Spleen (tissue), 13 donors: ENCODE measurements around the gene PSMD13. TPM values are rescaled to one million over a fixed set of nuclear protein-coding genes. Genes with fewer than 3 reads are reported as not detected.
"Not testable (repeated sequence)": the region's sequence is repeated elsewhere in the genome, so short reads cannot be mapped to it uniquely, and the experiment has no call there.

ENCODE experiments used
- DNase-seq: peaks from one replicate; pipeline ENCODE4 v3.0.0-alpha.2; 2020
- H3K27ac ChIP-seq, 8 donors: fragments of 200-600 bp; sonication (generic) in 7 of 8; 1 replicate in 4 of 8; 2 replicates in 4 of 8; pipeline versions ENCODE4 v1.5.0 to v1.8.0; 2016 to 2021; ENCODE audit warnings: inconsistent platforms in 4 of 8, mild to moderate bottlenecking in 4 of 8, moderate library complexity in 1 of 8
- H3K27me3 ChIP-seq, 7 donors: fragments of 200-600 bp; sonication (generic) in 6 of 7; replicated peaks in 1 of 7; 1 replicate in 4 of 7; 2 replicates in 3 of 7; pipeline versions ENCODE4 v1.5.0 to v1.8.0; 2016 to 2021; ENCODE audit warnings: inconsistent platforms in 3 of 7, mild to moderate bottlenecking in 1 of 7
- H3K36me3 ChIP-seq, 6 donors: fragments of 200-600 bp; sonication (generic) in 5 of 6; 1 replicate in 4 of 6; 2 replicates in 2 of 6; pipeline versions ENCODE4 v1.5.0 to v1.8.0; 2016 to 2021; ENCODE audit warnings: inconsistent platforms in 2 of 6
- H3K4me1 ChIP-seq, 6 donors: fragments of 200-600 bp; sonication (generic) in 5 of 6; 1 replicate in 3 of 6; 2 replicates in 3 of 6; pipeline versions ENCODE4 v1.5.0 to v1.8.0; 2016 to 2021; ENCODE audit warnings: inconsistent platforms in 3 of 6
- H3K4me3 ChIP-seq, 8 donors: fragments of 200-600 bp; sonication (generic) in 7 of 8; 1 replicate in 4 of 8; 2 replicates in 4 of 8; pipeline versions ENCODE4 v1.5.0 to v1.8.0; 2016 to 2021; ENCODE audit warnings: inconsistent platforms in 4 of 8, mild to moderate bottlenecking in 4 of 8, moderate library complexity in 2 of 8
- H3K9me3 ChIP-seq, 8 donors: fragments of 200-600 bp; sonication (generic) in 7 of 8; 1 replicate in 4 of 8; 2 replicates in 4 of 8; pipeline versions ENCODE4 v1.5.0 to v1.8.0; 2016 to 2021; ENCODE audit warnings: inconsistent platforms in 4 of 8
- POLR2A ChIP-seq, 3 donors: fragments of 450-650 bp; IDR thresholded peaks; one replicate each; pipeline ENCODE4 v1.5.1; 2017; ENCODE audit warnings: antibody characterized with exemption in 3 of 3, mild to moderate bottlenecking in 1 of 3
- POLR2AphosphoS5 ChIP-seq, 3 donors: sonication (generic); formaldehyde crosslinking; IDR thresholded peaks; one replicate each; pipeline ENCODE4 v1.5.1; 2017; ENCODE audit warnings: antibody characterized with exemption in 3 of 3
- WGBS, 5 donors: extraction: QIAGEN DNeasy Blood & Tissue Kit in 3 of 5; methylation state at CpG; one replicate each; pipeline versions ENCODE4 v1.1.5 to v1.1.7; 2013 to 2018; 5-methylcytosine and 5-hydroxymethylcytosine counted together
- intact Hi-C: fragments of 100-400 bp; cut with DNase I; formaldehyde crosslinking; loops from one replicate; pipeline ENCODE4 v1.15.0; 2023; ENCODE audit warnings: low total_unique reads
- long read RNA-seq, 2 donors: transcript quantifications; one replicate each; lab custom pipeline, GENCODE V29; 2026
- polyA plus RNA-seq, 3 donors: library from polyadenylated mRNA; stranded (reverse); fragments of 200-250 nt; gene quantifications; one replicate each; pipeline ENCODE4 v1.2.1, GENCODE V29; 2013
- total RNA-seq, 7 donors: library from RNA; depleted of rRNA in 3 of 7; stranded (reverse); fragments of >200 nt in 3 of 7; fragmentation: NEBNext Ultra II Directional in 4 of 7; extraction: Animal tissue kit (Norgen Biotek cat#: 25700) in 4 of 7; gene quantifications; one replicate each; pipeline versions ENCODE4 v1.1.0 to v1.2.1, GENCODE V29; 2016 to 2021
- TF ChIP-seq, protein P1 (sequence below), 11 experiments: fragments of 200-600 bp in 7 of 11; fragments of 450-650 bp in 4 of 11; sonication (generic) in 4 of 11; IDR thresholded peaks in 8 of 11; conservative IDR thresholded peaks in 3 of 11; 1 replicate in 7 of 11; 2 replicates in 4 of 11; pipeline versions ENCODE4 v1.4.0 to v1.8.0; 2016 to 2021; ENCODE audit warnings: antibody characterized with exemption in 11 of 11, inconsistent platforms in 4 of 11, mild to moderate bottlenecking in 1 of 11
- donor health status: healthy with polysubstance abuse.
- donor health status: DM: no; HTN: no; CAD: no; lungs with moderate emphysema.
- donor health status: DM: no; HTN: no; CAD: no.
- donor health status: Bipolar disorder and iron deficiency.
- donor health status: healthy.
- donor health status: DM: no; HTN: no; CAD: no.
- donor health status: DM: yes; HTN: yes; CAD: no.

PSMD13 gene
- total RNA-seq: 100 to 1,000 TPM in 5 of 7 donors, 10 to 100 TPM in 2; 93.6 to 126 (median 101) TPM
- 100 to 1,000 TPM; 165 to 229 (median 200) TPM for polyA plus RNA-seq
- long read RNA-seq, donor 1, transcript PSMD13-207 (1 exons, 2,200 nt): minor isoform, 5 of 48 reads
- long read RNA-seq, donor 1, transcript PSMD13-212 (13 exons, 1,991 nt): major isoform, 39 of 48 reads
- long read RNA-seq, donor 1, partial matches to known transcripts: 0 of 48 reads
- long read RNA-seq, donor 1, other reads (novel, unspliced or antisense): 0 of 48 reads
- long read RNA-seq, donor 2, transcript PSMD13-212 (13 exons, 1,991 nt): major isoform, 28 of 40 reads
- long read RNA-seq, donor 2, partial matches to known transcripts: 7 of 40 reads
- long read RNA-seq, donor 2, other reads (novel, unspliced or antisense): 0 of 40 reads

- H3K4me3 ChIP-seq: peak within 1 kb of the TSS; percentile 71 to 99 (median 92)
- peak; percentile 97 for DNase-seq
- intact Hi-C loops: no loop called here
- no peaks in the 10 kb centered on the region for H3K9me3 ChIP-seq
- peak within 1 kb of the TSS; percentile 85 to 99 (median 97) for H3K27ac ChIP-seq
- WGBS, 5 donors: 1 to 3% (median 3%) methylated on average over 27 to 62 of the region's 62 CpGs
- H3K4me1 ChIP-seq: peaks cover 21 to 60% (median 38%) of the 10 kb centered on the region in 6 donors
- H3K27me3 ChIP-seq: no peaks in the 10 kb centered on the region
- TF ChIP-seq POLR2A (IDR thresholded peaks at IDR 0.05) (no peak), POLR2AphosphoS5 (IDR thresholded peaks at IDR 0.05) (peak; percentile 83 to 96 (median 87))
- TF ChIP-seq, protein P1, sequence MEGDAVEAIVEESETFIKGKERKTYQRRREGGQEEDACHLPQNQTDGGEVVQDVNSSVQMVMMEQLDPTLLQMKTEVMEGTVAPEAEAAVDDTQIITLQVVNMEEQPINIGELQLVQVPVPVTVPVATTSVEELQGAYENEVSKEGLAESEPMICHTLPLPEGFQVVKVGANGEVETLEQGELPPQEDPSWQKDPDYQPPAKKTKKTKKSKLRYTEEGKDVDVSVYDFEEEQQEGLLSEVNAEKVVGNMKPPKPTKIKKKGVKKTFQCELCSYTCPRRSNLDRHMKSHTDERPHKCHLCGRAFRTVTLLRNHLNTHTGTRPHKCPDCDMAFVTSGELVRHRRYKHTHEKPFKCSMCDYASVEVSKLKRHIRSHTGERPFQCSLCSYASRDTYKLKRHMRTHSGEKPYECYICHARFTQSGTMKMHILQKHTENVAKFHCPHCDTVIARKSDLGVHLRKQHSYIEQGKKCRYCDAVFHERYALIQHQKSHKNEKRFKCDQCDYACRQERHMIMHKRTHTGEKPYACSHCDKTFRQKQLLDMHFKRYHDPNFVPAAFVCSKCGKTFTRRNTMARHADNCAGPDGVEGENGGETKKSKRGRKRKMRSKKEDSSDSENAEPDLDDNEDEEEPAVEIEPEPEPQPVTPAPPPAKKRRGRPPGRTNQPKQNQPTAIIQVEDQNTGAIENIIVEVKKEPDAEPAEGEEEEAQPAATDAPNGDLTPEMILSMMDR (IDR thresholded peaks at IDR 0.05 in 8 of 11, conservative IDR thresholded peaks at IDR 0.05 in 3 of 11): peak in 4 of 11 experiments; percentile 17 to 50 (median 25)
- peaks cover 0 to 41% (median 24%) of the 10 kb centered on the region in 6 donors for H3K36me3 ChIP-seq
These were observed at the start of gene PSMD13 for GRCh38 chr11:236774-237767. TSS of gene PSMD13 (plus strand) at chr11:236976. CDS start at chr11:237050, 74 bp downstream.

GRCh38 chr11:189200-189783, 47.5 kb upstream of the PSMD13 start:
- 84 to 90% (median 89%) methylated on average over 31 to 49 of the region's 55 CpGs for WGBS, 5 donors

DNA sequence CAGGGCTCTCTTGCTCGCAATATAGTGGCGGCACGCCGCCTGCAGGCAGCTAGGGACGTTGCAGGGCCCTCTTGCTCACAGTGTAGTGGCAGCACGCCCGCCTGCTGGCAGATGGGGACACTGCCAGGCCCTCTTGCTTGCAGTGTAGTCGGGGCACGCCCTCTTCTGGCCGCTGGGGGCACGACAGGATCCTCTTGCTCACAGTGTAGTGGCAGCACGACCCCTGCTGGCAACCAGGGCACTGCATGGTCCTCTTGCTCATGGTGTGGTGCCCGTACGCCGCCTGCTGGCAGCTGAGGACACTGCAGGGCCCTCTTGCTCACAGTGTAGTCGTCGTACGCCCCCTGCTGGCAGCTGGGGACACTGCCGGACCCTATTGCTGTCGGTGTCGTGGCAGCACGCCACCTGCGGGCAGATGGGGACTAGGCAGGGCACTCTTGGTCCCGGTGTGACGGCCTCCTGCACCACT, 46.9 kb upstream of the PSMD13 start:
- H3K4me1 ChIP-seq, H3K27me3 ChIP-seq, H3K27ac ChIP-seq, H3K4me3 ChIP-seq, intact Hi-C loops, H3K36me3 ChIP-seq, H3K9me3 ChIP-seq: not testable (repeated sequence)
- DNase-seq: peak; percentile 77
- TF ChIP-seq, protein P1 (IDR thresholded peaks at IDR 0.05 in 8 of 11, conservative IDR thresholded peaks at IDR 0.05 in 3 of 11): peak in 4 of 11 experiments; percentile 37 to 58 (median 54)
- WGBS, 5 donors: 62 to 71% (median 69%) methylated on average over 5 to 10 of the region's 25 CpGs

More at GRCh38 chr11:189200-189783, 47.5 kb upstream of the PSMD13 start:
- H3K36me3 ChIP-seq, H3K9me3 ChIP-seq, H3K4me3 ChIP-seq, H3K27ac ChIP-seq, H3K27me3 ChIP-seq, H3K4me1 ChIP-seq, intact Hi-C loops: not testable (repeated sequence)
- peak; percentile 78 for DNase-seq

DNA sequence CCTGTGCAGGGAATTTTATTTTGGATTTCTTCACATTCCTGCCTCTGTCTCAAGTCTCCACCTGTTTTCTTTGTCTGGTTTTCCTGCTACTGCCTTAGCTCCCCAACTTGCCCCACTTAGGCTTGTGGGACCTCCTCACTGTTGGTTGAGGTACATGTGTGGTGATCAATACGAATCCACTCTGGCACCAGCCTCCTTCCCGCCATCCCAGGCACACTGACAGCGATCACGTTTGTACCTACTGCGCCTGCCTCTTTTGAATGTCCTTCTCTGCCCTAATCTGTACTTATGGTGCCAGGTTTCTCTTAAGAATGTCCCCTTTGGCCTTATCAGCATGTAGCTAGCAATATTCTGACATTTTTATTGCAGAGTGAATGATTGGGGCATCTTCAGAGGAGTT, 46.2 kb upstream of the PSMD13 start:
- DNase-seq, H3K9me3 ChIP-seq, H3K4me3 ChIP-seq, H3K4me1 ChIP-seq, H3K27ac ChIP-seq, H3K36me3 ChIP-seq, intact Hi-C loops, H3K27me3 ChIP-seq: not testable (repeated sequence)
- WGBS, 5 donors: 77 to 84% (median 80%) methylated on average over 5 of the region's 5 CpGs
